Endothelial cell (in vitro differentiated cells): ENCODE measurements around the gene SPATS2. TPM values are rescaled to one million over a fixed set of nuclear protein-coding genes. Genes with fewer than 3 reads are reported as not detected.
A peak's percentile ranks its signal among the peaks of the same experiment; 100 is the strongest.

Experiments
- DNase-seq: peaks from one replicate; pipeline ENCODE4 v3.0.0; 2021; ENCODE audit warnings: low spot score
- H3K27ac Mint-ChIP-seq: one replicate; pipeline ENCODE4 v1.8.0; 2021; ENCODE audit warnings: mixed read lengths, inconsistent platforms; ENCODE audit not compliant: unreplicated experiment
- H3K27me3 Mint-ChIP-seq: one replicate; pipeline ENCODE4 v1.8.0; 2021; ENCODE audit warnings: mild to moderate bottlenecking, moderate library complexity, mixed read lengths, inconsistent platforms; ENCODE audit not compliant: unreplicated experiment
- H3K36me3 Mint-ChIP-seq: one replicate; pipeline ENCODE4 v1.8.0; 2021; ENCODE audit warnings: mild to moderate bottlenecking, low read depth, mixed read lengths, inconsistent platforms; ENCODE audit not compliant: unreplicated experiment
- H3K4me1 Mint-ChIP-seq: one replicate; pipeline ENCODE4 v1.8.0; 2021; ENCODE audit warnings: mild to moderate bottlenecking, mixed read lengths, inconsistent platforms; ENCODE audit not compliant: unreplicated experiment
- H3K4me3 Mint-ChIP-seq: one replicate; pipeline ENCODE4 v1.8.0; 2021; ENCODE audit warnings: mild to moderate bottlenecking, mixed read lengths, inconsistent platforms; ENCODE audit not compliant: unreplicated experiment
- H3K9me3 Mint-ChIP-seq: one replicate; pipeline ENCODE4 v1.8.0; 2021; ENCODE audit warnings: mixed read lengths, inconsistent platforms; ENCODE audit not compliant: unreplicated experiment
- CTCF ChIP-seq: fragments of 200-600 bp; sonication (generic); IDR thresholded peaks from one replicate; pipeline ENCODE4 v1.5.0; 2021; ENCODE audit warnings: antibody characterized with exemption; ENCODE audit not compliant: unreplicated experiment
- total RNA-seq: library from RNA; stranded (reverse); fragmentation: NEBNext Ultra II Directional; extraction: Animal tissue kit (Norgen Biotek cat#: 25700); gene quantifications from one replicate; pipeline ENCODE4 v1.2.1, GENCODE V29; 2021; ENCODE audit not compliant: unreplicated experiment

The SPATS2 gene
- total RNA-seq, 1 donor from 2014 or later = 37.3 TPM

- Mint-ChIP-seq H3K4me3 (peak overlapping the region; percentile 45), H3K27ac (no peak overlapping the region), H3K27me3 (peaks cover 36% of the 10 kb centered on the region), H3K36me3 (no peaks in the 10 kb centered on the region), H3K9me3 (no peaks in the 10 kb centered on the region), H3K4me1 (peaks cover 20% of the 10 kb centered on the region)
- no peak for TF ChIP-seq CTCF
- DNase-seq = no peak
These were observed 24.1 kb upstream of the SPATS2 start for GRCh38 chr12:49342914-49343731.

GRCh38 chr12:49344486-49345050 lies 22.7 kb upstream of the SPATS2 start:
- Mint-ChIP-seq H3K27ac (no peak overlapping the region), H3K4me1 (peaks cover 24% of the 10 kb centered on the region), H3K4me3 (no peak overlapping the region), H3K27me3 (peaks cover 37% of the 10 kb centered on the region), H3K9me3 (no peaks in the 10 kb centered on the region), H3K36me3 (no peaks in the 10 kb centered on the region)
- no peak for TF ChIP-seq CTCF
- DNase-seq = no peak

- peak overlapping the region; percentile 9 for H3K27ac Mint-ChIP-seq
- H3K36me3 Mint-ChIP-seq = no peaks in the 10 kb centered on the region
- H3K9me3 Mint-ChIP-seq = no peaks in the 10 kb centered on the region
- peaks cover 30% of the 10 kb centered on the region for H3K27me3 Mint-ChIP-seq
- TF ChIP-seq CTCF = no peak
- H3K4me3 Mint-ChIP-seq = peak overlapping the region; percentile 21
- peaks cover 24% of the 10 kb centered on the region for H3K4me1 Mint-ChIP-seq
- DNase-seq = peak; percentile 43
These were observed 22.0 kb upstream of the SPATS2 start for GRCh38 chr12:49345051-49345824.

DNA sequence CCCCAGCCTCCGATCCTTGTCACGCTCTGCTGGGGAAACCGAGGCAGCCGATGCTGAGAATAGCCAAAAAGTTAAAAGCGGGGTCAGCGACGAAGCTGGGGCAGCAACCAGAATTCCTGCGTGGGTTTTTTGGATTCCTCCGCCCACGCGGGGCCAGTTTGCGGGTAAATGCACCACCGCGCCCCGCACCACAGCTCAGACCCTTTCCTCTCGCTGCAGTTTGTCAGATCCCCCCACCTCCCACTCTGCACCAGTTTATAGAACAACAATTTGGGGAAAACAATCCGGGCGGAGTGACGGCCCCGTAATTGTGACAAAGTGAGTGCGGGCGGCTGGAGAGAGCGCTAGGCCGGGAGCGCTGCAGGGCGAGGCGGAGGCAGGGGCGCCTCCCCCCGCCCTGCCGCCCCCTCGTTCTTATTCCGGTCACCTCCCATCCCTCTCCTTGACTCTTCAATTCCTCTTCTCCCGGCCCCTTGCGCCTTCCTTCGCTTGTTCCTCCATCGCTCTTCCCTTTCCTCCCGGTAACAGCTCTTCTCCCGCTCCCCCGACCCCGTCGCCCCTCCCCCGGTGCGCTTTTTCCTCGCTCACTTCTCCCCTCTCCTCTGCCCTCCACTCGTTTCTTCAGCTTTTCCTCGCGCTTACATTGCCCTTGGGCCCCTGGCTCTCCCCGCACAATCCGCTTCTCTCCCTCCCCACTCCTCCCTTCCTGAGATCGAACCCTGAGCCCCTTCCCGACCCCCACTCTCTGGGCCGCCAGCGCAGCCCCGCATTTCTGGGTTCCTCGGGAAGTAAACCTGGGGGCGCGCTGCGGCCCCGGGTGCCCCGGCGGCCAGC lies 21.2 kb upstream of the SPATS2 start:
- no peak for TF ChIP-seq CTCF
- H3K27me3 Mint-ChIP-seq = peaks cover 23% of the 10 kb centered on the region
- H3K4me1 Mint-ChIP-seq = peaks cover 20% of the 10 kb centered on the region
- H3K9me3 Mint-ChIP-seq = no peaks in the 10 kb centered on the region
- peak overlapping the region; percentile 73 for H3K4me3 Mint-ChIP-seq
- H3K36me3 Mint-ChIP-seq = no peaks in the 10 kb centered on the region
- DNase-seq = no peak
- peak overlapping the region; percentile 9 for H3K27ac Mint-ChIP-seq
